GM12801 (cell line): ENCODE data around the gene ARL5C.

Experiments
- TF ChIP-seq, protein P1 (sequence below): IDR thresholded peaks from one replicate; pipeline ENCODE4 v1.5.1; 2011; ENCODE audit warnings: control low read depth; ENCODE audit not compliant: insufficient read length; ENCODE audit errors: extremely low read depth

The ARL5C gene

GRCh38 chr17:39123627-39124026 lies 42.3 kb downstream of the ARL5C start:
- TF ChIP-seq, protein P1, sequence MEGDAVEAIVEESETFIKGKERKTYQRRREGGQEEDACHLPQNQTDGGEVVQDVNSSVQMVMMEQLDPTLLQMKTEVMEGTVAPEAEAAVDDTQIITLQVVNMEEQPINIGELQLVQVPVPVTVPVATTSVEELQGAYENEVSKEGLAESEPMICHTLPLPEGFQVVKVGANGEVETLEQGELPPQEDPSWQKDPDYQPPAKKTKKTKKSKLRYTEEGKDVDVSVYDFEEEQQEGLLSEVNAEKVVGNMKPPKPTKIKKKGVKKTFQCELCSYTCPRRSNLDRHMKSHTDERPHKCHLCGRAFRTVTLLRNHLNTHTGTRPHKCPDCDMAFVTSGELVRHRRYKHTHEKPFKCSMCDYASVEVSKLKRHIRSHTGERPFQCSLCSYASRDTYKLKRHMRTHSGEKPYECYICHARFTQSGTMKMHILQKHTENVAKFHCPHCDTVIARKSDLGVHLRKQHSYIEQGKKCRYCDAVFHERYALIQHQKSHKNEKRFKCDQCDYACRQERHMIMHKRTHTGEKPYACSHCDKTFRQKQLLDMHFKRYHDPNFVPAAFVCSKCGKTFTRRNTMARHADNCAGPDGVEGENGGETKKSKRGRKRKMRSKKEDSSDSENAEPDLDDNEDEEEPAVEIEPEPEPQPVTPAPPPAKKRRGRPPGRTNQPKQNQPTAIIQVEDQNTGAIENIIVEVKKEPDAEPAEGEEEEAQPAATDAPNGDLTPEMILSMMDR: no peak

DNA sequence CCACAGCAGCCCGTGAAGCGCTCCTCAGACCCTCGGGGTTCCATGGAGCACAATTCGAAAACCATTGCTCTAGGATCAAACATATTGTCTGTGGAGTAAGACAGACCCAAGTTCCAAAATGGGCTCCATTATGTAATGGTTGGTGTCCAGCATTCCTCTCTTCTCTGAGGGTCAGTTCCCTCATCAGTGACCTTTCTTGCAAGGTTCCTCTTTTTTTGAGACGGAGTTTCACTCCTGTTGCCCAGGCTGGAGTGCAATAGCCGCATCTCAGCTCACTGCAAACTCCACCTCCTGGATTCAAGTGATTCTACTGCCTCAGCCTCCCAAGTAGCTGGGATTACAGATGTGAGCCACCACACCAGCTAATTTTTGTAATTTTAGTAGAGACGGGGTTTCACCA lies 43.0 kb downstream of the ARL5C start:
- TF ChIP-seq, protein P1: no peak

DNA sequence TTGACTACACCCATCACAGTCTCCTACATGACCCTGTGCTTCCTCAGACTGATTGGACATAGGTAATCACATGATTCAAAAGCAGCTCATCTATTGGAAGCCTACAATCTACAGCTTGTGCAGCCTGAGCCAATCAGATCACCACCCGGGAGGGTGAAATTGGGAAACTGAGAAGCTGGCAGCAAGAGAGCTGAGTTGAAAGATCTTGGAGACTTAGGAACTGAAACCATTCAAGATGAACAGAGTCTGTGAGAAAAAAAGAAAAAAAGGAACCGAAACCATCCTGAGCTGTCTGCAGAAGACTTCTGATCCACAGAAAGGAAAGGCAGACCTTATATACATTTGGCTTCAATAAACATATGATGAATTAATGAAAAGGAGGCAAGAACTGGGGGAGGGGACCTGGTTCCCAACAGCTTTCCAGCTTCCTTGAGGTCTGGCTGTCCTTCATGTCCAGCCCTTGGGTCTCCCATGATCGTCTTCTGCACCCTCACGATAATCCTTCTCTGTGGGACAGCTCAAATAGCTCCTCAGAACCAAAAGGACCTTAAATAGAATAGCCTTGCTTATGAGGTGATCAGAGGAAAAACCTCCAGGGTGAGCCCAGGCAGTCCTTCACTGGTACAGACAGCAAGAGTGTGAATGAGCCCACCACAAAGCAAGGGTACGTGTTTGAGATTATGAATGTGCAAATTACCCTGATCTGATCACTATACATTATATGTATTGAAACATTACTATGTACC lies 47.1 kb downstream of the ARL5C start:
- TF ChIP-seq, protein P1: no peak

DNA sequence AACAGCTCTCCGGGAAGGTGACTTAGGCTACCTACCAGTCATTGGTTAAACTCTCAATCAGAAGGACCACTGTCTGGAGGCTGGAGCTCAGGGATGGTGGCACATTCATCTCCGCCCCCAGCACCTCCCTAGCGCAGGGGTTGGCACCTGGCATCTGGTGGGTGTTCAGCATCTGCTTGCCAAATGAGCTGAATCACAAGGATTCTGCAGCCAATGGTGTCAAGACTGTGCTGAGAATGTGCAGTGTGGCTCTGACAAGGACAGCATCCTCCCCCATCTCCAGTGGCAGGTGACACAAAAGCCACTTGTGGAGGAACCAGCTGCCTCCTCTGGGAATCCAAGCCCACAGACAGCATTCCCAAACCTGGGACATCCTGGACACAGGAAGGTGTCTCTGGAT lies 49.7 kb downstream of the ARL5C start:
- TF ChIP-seq, protein P1: no peak

DNA sequence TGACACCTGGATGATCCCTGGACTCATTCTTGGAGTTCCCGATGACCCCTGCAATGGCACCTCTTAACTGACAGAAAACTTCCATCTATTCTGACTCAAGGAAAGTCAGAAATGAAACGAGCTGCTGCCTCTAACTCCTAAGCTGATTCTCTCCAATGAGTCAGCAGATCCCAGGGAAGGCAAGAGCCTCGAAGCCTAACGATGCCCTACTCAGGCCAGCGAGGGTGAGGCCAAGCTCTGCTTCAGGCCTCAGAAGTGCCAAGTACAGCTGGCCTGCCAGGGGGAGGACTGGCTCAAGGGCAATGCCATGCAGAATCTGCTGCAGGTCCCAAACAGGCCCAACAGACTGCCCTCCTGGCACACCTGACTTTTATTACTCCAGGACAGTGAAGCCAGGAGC lies 50.8 kb downstream of the ARL5C start:
- TF ChIP-seq, protein P1: no peak

DNA sequence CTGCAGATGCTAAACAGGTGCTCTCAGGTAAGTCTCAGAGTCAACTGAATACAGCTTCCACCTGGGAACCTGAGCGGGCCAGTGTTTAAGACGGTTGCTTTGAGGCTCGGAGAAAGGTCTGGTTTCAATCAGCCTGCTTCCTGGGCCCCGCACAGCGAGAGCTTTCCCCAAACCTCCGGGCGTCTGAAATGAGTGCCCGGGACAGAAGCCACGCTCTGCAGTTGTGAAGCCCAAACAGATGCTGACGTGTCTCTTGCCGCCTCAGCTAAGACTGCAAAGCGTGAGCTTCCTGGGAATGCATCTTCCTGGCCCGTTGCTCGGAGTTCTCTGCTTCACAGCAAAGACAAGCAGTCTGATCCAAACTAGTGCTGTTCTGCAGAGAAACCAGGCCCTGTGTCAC lies 51.2 kb downstream of the ARL5C start:
- TF ChIP-seq, protein P1: no peak

DNA sequence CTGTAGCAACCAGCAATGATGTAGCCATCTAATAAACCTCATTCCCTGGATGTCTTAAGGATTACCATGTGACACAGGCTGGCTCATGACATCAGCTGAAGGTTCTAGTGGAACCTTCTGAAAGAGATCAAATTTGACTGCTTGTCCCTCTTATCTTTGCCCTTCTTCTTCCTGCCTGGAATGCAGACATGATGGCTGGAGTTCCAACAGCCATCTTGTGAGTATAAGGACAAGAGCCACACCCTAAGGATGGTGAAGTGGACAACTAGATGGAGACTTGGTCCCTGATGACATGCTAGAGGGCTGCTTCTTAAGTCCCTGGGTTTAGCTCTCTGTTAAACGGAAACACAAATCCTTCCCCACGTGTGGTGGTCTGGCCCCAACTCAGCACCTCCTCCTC lies 52.1 kb downstream of the ARL5C start:
- TF ChIP-seq, protein P1: no peak
